HL-60 (cell line): Measurements from ENCODE around the gene NHSL2.

Source experiments
- DNase-seq, 2 experiments: peaks; one replicate each; pipeline ENCODE4 v3.0.0-alpha.2; 2010 to 2020; ENCODE audit warnings: low read depth in 1 of 2, low spot score in 1 of 2
- H3K27ac ChIP-seq: fragments of 250-450 bp; sonication (Bioruptor Pico); replicated peaks from 2 replicates; pipeline ENCODE4 v1.5.1; 2020; ENCODE audit warnings: mild to moderate bottlenecking, moderate library complexity
- H3K27me3 ChIP-seq: fragments of 250-450 bp; sonication (Bioruptor Pico); 2 replicates; pipeline ENCODE4 v1.5.1; 2021; ENCODE audit warnings: mild to moderate bottlenecking, moderate library complexity; ENCODE audit not compliant: insufficient read depth, poor library complexity, severe bottlenecking
- H3K4me3 ChIP-seq: replicated peaks from 2 replicates; pipeline ENCODE4 v1.5.1; 2011; ENCODE audit warnings: mild to moderate bottlenecking, control low read depth, low read length; ENCODE audit not compliant: insufficient read depth
- CTCF ChIP-seq: IDR thresholded peaks from one replicate; pipeline ENCODE4 v1.5.1; 2011; ENCODE audit warnings: low read length, control low read depth, inconsistent platforms; ENCODE audit not compliant: insufficient read depth
- GABPA ChIP-seq: IDR thresholded peaks from 2 replicates; pipeline ENCODE4 v1.6.1; 2012; ENCODE audit warnings: low read depth
- POLR2AphosphoS5 ChIP-seq: IDR thresholded peaks from 2 replicates; pipeline ENCODE4 v1.6.1; 2012; ENCODE audit warnings: low read depth
- REST ChIP-seq: IDR thresholded peaks from 2 replicates; pipeline ENCODE4 v1.6.1; 2012; ENCODE audit warnings: low read depth; ENCODE audit not compliant: insufficient replicate concordance
- SPI1 ChIP-seq: IDR thresholded peaks from 2 replicates; pipeline ENCODE4 v1.6.1; 2012; ENCODE audit warnings: low read depth, mild to moderate bottlenecking, borderline replicate concordance

NHSL2 gene

GRCh38 chrX:72181178-72182125 is 270.8 kb downstream of the NHSL2 start, which contains the start of gene PIN4:
TSS of gene PIN4 (plus strand) at chrX:72181757. CDS start at chrX:72181786, 29 bp downstream.
- Histone ChIP-seq H3K27ac (peak within 1 kb of the TSS; percentile 91), H3K4me3 (peak within 1 kb of the TSS; percentile 87), H3K27me3 (no peaks in the 10 kb centered on the region)
- TF ChIP-seq SPI1 (peak; percentile 31; the same call in 1 of the 2 replicates), POLR2AphosphoS5 (peak; percentile 44; the same call in 1 of the 2 replicates), REST (no peak), GABPA (no peak)
- DNase-seq: peak; percentile 84 to 95

GRCh38 chrX:72182924-72183323 is 272.3 kb downstream of the NHSL2 start:
- Histone ChIP-seq H3K27ac (no peak overlapping the region), H3K27me3 (no peaks in the 10 kb centered on the region), H3K4me3 (no peak overlapping the region)
- DNase-seq: no peak
- TF ChIP-seq SPI1 (no peak), REST (no peak), GABPA (no peak), POLR2AphosphoS5 (no peak), CTCF (no peak)

GRCh38 chrX:72201836-72202536 is 291.3 kb downstream of the NHSL2 start:
- DNase-seq: no peak
- Histone ChIP-seq H3K27ac (no peak overlapping the region), H3K27me3 (no peaks in the 10 kb centered on the region), H3K4me3 (no peak overlapping the region)
- TF ChIP-seq SPI1 (no peak), REST (no peak), CTCF (no peak), POLR2AphosphoS5 (no peak), GABPA (no peak)
